Ishikawa (cell line): ENCODE data around the gene ATP5PO.

ENCODE experiments used
- CEBPB ChIP-seq: IDR thresholded peaks from 2 replicates; pipeline ENCODE4 v1.6.1; 2012
- CREB1 ChIP-seq: IDR thresholded peaks from 2 replicates; pipeline ENCODE4 v1.6.1; 2012; ENCODE audit warnings: low read depth
- EGR1 ChIP-seq: IDR thresholded peaks from 2 replicates; pipeline ENCODE4 v1.6.1; 2012
- EP300 ChIP-seq: IDR thresholded peaks from 2 replicates; pipeline ENCODE4 v1.6.1; 2012; ENCODE audit warnings: borderline replicate concordance
- FOXM1 ChIP-seq: IDR thresholded peaks from 2 replicates; pipeline ENCODE4 v1.6.1; 2012; ENCODE audit warnings: low read depth, borderline replicate concordance
- NFIC ChIP-seq: IDR thresholded peaks from 2 replicates; pipeline ENCODE4 v1.6.1; 2012
- RAD21 ChIP-seq: IDR thresholded peaks from 2 replicates; pipeline ENCODE4 v1.6.1; 2012; ENCODE audit warnings: low read depth
- TAF1 ChIP-seq: IDR thresholded peaks from 2 replicates; pipeline ENCODE4 v1.6.1; 2012; ENCODE audit warnings: low read depth, mild to moderate bottlenecking
- TCF12 ChIP-seq: IDR thresholded peaks from 2 replicates; pipeline ENCODE4 v1.6.1; 2012; ENCODE audit warnings: low read depth
- TEAD4 ChIP-seq: IDR thresholded peaks from 2 replicates; pipeline ENCODE4 v1.6.1; 2012
- YY1 ChIP-seq: IDR thresholded peaks from 2 replicates; pipeline ENCODE4 v1.6.1; 2012; ENCODE audit warnings: low read depth
- ZBTB7A ChIP-seq: IDR thresholded peaks from 2 replicates; pipeline ENCODE4 v1.6.1; 2012; ENCODE audit warnings: low read depth
- TF ChIP-seq, protein P1 (sequence below): IDR thresholded peaks from 2 replicates; pipeline ENCODE4 v1.6.1; 2012
- TF ChIP-seq, protein P2 (sequence below): IDR thresholded peaks from 2 replicates; pipeline ENCODE4 v1.6.1; 2012; ENCODE audit warnings: low read depth, mild to moderate bottlenecking
- TF ChIP-seq, protein P3 (sequence below): IDR thresholded peaks from 2 replicates; pipeline ENCODE4 v1.6.1; 2012

The ATP5PO gene

DNA sequence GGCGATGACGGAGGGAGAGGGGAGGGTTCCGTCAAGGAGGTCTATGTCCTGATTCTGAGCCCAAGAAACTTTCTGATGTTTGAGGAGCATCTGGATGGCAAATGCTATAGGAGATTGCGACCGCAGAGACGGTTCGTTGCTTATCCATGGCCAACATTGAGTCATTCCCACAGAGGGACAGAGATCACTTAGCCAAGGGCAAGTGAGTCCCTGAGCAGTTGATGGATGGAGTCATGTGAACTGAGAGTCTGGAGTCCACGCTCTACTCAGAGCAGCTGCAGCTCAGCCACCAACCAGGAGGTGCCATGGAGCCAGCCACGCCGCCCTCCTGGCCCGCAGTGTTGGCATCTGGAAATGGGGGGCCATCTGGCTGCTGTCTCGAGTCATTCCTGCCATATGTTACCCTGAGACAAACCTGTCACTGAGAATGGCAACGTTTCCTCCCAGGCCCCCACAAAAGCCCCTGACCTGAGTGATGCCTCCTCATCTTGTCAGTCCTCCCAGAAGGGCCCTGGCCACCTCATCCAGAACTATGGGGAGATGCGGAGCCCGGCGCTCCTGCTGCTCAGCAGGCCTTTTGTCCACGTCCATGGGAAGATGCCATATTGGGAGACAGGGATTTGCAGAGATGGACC, 58.6 kb downstream of the ATP5PO start:
- TF ChIP-seq CREB1, result no peak
- TF ChIP-seq NFIC, result no peak
- TF ChIP-seq FOXM1, result no peak
- TF ChIP-seq RAD21, result no peak
- no peak for TF ChIP-seq TCF12
- no peak for TF ChIP-seq YY1
- no peak for TF ChIP-seq TAF1
- TF ChIP-seq EGR1, result no peak

DNA sequence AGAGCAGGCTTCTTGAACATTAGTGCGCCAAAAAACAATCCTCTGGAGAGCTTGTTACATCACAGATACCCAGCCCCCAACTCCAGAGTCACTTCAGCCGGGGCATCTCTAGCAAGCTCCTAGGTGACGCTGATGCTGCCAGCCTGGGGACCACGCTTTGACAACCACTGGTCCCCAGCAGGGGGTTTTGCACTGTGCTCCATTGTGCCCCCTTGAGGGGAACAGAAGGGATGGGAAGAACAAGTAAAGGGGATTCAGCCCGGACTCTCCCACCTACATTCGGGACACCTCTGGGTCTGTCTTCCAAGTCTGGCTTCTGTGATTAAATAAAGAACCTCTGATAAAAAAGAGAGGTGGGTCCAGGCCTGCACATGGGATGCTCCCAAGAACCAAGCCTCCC, 60.4 kb downstream of the ATP5PO start:
- TF ChIP-seq NFIC (no peak), RAD21 (no peak), TEAD4 (no peak), ZBTB7A (no peak), EGR1 (no peak), TAF1 (no peak), FOXM1 (no peak), TCF12 (no peak), CREB1 (no peak), CEBPB (no peak), EP300 (no peak), YY1 (no peak)
- TF ChIP-seq, protein P1, sequence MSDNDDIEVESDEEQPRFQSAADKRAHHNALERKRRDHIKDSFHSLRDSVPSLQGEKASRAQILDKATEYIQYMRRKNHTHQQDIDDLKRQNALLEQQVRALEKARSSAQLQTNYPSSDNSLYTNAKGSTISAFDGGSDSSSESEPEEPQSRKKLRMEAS, result no peak
- TF ChIP-seq, protein P2, sequence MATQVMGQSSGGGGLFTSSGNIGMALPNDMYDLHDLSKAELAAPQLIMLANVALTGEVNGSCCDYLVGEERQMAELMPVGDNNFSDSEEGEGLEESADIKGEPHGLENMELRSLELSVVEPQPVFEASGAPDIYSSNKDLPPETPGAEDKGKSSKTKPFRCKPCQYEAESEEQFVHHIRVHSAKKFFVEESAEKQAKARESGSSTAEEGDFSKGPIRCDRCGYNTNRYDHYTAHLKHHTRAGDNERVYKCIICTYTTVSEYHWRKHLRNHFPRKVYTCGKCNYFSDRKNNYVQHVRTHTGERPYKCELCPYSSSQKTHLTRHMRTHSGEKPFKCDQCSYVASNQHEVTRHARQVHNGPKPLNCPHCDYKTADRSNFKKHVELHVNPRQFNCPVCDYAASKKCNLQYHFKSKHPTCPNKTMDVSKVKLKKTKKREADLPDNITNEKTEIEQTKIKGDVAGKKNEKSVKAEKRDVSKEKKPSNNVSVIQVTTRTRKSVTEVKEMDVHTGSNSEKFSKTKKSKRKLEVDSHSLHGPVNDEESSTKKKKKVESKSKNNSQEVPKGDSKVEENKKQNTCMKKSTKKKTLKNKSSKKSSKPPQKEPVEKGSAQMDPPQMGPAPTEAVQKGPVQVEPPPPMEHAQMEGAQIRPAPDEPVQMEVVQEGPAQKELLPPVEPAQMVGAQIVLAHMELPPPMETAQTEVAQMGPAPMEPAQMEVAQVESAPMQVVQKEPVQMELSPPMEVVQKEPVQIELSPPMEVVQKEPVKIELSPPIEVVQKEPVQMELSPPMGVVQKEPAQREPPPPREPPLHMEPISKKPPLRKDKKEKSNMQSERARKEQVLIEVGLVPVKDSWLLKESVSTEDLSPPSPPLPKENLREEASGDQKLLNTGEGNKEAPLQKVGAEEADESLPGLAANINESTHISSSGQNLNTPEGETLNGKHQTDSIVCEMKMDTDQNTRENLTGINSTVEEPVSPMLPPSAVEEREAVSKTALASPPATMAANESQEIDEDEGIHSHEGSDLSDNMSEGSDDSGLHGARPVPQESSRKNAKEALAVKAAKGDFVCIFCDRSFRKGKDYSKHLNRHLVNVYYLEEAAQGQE, result no peak
- TF ChIP-seq, protein P3, sequence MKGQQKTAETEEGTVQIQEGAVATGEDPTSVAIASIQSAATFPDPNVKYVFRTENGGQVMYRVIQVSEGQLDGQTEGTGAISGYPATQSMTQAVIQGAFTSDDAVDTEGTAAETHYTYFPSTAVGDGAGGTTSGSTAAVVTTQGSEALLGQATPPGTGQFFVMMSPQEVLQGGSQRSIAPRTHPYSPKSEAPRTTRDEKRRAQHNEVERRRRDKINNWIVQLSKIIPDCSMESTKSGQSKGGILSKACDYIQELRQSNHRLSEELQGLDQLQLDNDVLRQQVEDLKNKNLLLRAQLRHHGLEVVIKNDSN, result no peak

DNA sequence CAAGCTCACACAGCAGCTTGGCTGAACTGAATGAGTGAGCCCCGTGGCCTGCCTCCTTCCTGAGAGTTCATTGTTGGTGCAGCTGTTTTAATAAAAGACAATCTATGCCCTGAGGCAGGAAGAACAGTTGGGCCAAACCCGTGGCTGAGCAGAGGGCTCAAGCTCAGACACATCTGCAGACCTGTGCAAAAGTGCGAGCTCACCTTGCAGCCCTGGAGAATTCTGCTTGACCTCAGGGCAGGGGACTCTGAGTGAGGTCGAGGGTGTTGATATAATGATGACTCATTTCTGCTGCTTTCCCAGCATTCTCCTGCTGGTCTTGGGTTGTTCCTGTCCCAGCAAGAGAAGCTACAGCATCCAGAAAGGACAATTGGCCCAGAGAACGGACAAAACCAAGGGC, 61.0 kb downstream of the ATP5PO start:
- TF ChIP-seq, protein P1, result no peak
- TF ChIP-seq ZBTB7A (no peak), TAF1 (no peak), RAD21 (no peak)
- TF ChIP-seq, protein P2, result no peak
